ENCODE measurements around the gene RGS16.
A peak's percentile ranks its signal among the peaks of the same experiment; 100 is the strongest.

RGS16 gene

DNA sequence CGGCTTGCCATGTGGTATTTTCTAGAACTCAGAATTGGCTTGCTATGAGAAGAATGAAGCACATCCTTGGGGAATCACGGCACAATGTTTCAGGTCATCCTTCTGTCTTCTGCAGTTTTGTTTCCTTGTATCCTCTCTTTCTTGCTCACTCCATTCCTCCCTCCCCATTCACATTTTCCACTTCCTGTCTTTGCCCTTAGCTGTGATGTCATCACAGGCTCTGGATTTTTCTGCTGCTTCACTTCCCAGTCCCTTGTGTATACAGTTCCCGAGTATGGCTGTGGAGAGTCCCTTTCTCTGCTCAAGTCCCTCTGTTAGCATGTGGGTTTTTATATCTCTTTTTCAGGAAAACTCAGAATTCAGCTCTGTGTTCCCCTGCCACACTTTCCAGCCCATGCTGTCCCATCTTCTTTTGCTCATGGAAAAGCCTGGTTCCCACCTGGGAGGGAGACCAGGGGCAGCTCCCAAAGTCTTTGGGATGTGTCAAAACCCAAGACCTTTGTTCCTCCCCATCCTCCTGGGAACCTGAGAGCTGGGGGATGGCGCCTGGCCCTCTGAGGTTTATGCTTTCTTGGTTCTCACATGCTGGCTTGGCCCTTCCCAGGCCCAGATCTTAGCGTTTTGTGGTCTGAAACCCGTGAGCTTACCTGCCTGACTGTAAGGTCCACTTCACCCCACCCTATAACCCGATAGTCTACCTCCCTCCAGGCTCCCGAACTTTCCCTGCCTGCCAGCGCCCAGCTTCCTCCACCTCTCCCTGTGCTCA, 4.8 kb upstream of the RGS16 start:
- DNase-seq (ENCODE audit: low read depth, low spot score): no peak

DNA sequence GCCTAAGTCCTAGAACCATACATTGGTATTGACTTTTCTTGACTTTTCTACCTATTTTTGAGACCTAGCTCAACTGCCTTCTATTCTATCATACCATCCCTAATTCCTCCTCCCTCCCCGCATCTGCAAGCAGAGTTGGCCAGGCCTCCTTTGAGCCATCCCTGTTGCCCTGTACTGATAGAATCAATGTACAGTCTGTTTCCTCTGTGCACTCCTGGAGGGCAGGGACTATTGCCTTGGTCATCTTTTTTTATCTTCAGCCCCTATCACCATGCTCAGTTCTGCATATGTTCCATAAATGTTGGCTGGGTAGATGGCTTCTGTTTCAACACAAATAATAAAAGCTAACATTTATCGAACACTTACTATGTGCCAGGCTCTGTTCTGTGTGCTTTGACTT, 4.0 kb upstream of the RGS16 start:
- no peak for DNase-seq (ENCODE audit: low read depth, low spot score)

DNA sequence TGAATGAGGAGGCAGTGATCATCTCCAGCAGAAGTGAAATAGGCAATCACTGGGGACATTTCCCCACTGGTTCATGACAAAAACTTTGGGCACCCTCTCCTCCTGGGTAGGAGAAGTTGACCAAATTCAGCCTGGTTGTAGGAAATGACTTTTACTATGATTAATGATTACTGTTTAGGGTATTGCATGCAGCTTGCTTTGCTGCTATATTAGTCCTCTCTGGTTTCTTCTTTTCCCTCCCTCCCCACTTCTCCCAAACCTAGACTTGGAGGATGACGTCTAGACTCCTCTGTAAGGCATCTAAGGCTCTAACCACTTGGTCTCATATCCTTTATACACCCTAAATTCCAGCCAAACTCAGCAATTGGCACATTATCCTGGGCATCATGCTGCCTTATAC, 3.4 kb upstream of the RGS16 start:
- DNase-seq (ENCODE audit: low read depth, low spot score): no peak

DNA sequence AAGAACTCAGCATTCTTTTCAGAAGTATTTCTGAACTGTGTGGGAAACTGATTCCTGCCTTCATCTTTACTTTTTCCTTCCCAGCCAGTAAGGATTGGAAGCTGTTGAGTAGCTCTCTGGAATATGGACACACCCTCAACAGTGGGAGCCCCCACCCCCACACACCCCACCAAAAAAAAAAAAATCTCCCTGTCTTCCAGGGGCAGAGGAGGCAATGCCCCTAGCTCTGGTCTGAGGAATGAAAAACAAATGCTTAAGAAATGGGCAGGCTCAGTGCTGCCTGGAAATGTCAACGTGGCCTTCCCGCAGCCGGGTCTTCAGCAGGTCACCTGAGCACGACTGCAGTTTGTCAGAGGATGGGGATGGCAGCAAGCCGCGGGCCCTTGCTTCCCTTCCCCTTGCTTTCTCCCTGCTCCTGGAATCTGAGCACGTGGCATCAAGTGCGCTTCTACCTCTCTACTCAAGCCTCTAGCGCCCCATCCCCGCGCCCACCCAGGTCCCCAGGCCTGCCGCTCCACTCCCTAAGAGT, 479 bp downstream of the RGS16 start:
- no peak for DNase-seq (ENCODE audit: low read depth, low spot score)

DNA sequence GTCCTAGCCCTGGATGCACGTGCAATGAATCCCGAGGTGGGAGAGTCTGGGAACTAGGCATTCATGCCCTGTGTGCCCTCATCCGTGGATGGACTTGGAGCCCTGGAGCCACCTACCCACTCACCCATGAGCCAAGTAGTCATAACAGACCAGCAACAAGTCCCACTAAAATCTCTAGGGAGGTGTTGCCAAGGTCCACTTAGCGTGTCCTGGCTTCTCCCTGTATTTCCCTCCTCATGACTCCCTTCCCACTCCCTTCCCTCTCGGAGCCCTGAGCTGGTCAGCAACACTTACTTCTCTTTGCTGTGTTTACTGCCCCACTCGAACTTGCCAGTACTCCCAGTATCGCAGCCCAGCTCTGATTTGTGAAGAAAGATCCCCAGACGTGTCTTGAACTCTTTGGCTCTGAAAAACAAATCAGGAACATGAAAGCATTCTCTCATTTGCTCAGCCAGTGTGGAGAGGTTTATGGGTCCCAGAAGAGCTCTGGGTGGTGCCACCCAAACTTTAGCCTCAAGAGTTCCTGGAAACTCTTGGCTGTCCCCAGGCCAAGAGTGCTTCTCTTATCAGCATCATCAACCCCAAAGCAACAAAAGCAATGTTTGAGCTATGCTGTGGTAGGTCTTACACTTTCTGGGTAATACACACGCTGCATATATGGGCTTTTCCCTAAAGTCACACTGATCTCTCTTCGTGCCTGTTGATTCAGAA, 1.1 kb downstream of the RGS16 start:
- DNase-seq (ENCODE audit: low read depth, low spot score): no peak

DNA sequence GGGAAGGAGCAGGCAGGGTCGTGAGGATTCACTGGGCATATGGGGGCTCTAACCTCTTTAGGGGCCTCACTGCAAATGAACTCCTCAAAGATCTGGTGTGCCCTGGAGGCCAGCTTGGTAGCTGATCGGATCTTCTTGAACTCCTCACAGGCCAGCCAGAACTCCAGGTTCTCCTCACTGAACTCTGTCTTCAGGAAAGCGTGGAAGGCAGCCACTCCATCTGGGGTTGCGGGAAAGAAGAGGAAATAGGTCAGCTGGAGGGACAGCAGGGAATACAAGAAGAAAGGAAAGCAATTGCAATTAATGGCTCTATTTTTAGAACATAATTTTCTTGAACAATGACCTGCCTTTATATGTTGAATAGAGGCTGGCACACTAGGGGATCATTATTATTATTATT, 2.3 kb downstream of the RGS16 start:
- DNase-seq (ENCODE audit: low read depth, low spot score): no peak

DNA sequence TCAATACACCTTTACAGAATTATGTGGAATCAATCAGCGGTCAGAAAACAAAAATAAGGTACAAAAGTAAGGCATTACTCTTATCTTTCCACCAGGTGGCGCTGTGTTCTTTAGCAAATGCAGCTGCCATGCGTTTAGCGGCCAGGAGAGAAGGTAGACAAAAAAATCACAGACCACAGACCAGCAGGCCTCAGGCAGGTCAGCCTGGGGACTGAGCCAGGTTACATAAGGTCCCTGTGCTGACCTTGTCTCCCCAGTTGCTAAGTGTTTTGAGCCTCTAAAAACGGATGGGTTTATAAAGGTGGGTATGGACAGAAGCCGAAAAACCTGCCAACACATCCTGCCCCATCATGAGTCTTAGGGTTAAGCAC, 2.8 kb downstream of the RGS16 start:
- DNase-seq (ENCODE audit: low read depth, low spot score): peak; percentile 83

DNA sequence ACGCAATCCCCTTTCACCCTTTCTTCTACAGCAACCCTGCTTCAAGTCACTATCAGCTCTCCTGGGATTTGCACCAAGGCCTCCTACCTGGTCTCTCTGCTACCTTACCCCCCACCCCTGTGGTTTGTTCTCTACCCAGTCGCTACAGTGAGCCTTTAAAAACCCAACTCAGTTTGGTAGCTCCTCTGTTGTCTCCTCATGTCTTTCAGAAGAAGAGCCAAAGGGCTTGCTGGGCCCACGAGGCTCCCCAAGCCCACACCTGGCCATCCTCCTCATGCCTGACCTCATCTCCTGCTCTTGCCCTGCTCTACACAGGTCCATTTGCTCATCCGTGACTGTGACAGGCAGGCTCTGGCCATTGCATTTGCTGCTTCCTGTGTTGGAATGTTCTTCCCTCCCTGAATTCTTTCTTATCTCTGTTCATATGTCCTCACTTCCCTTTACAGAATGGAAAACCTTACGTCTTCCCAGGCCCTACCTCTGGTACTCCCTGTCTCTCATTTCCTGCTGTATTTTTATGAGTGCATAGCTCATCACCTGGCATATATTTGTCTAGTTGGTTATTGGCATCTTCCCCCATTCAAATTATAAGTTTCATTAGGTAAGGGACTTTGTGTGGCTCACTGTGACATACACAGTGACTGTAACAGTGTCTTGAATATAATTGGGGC, 3.3 kb downstream of the RGS16 start:
- no peak for DNase-seq (ENCODE audit: low read depth, low spot score)

DNA sequence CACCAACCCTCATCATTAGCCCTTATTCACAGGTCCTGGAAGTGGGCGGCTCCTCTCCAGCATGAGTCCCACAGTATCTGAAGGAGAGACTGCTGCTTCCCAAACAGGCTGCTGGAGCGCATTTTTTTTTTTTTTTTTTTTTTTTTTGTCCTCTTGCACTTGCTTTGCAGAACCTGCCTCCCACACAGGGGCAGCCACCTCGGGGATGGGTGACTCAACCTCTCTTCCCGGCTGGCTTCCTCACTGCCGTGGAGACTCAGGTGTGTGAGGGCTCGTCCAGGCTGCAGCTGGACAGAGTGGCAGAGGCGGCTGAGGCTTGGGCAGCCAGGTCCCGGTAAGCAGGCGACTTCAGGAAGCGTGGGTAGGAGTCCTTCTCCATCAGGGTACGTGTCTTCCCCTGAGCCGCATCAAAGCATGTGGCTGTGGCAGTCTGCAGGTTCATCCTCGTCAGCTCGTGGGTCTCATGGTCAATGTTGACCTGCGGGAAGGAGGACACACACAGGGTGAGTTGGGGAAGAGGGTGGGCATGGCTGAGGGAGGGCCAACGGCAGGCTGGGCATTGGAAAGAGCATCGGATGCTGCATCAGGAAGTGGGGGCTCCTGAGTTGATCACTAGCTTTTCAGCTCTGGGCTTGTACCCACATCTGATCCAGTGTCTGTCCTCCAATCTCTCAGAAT, 4.0 kb downstream of the RGS16 start:
- DNase-seq (ENCODE audit: low read depth, low spot score): no peak

DNA sequence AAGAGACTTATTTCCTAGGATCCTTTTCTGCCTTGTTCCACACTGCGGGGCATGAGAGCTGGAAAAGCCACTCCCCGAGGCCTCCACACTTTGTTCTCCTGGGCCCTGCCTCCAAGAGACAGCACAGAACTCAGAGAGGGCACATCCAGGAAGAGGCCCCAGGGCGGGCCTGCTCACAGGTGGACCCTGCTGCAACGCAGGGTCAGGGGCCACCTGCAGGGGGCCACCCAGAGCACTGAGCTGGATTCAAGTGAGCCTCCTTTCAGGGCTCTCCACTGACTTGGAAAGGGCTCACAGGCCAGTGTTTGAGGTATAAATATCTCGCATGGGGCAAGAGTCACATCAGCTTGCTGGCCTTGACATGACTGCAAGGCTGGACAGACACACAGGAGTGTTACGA, 4.8 kb downstream of the RGS16 start:
- DNase-seq (ENCODE audit: low read depth, low spot score): peak; percentile 77

DNA sequence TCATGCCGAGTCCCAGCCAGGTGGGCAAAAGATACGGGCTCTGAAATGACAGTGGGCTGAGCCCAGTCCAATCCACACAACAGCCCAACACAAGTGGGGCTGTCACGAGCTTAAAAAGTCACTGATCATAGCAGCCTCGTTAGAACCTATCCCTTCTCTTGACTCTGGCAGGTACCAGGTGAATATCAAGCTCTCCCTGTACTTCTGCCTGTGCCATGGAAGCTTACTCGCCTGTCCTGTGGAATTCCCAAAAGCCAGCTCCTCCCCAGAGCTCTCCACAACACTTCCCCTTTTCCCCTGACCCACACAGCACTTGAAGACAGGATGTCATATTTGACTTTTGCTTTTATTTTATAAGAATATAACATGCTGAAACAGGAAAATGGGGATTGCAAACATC, 5.9 kb downstream of the RGS16 start:
- DNase-seq (ENCODE audit: low read depth, low spot score): no peak

DNA sequence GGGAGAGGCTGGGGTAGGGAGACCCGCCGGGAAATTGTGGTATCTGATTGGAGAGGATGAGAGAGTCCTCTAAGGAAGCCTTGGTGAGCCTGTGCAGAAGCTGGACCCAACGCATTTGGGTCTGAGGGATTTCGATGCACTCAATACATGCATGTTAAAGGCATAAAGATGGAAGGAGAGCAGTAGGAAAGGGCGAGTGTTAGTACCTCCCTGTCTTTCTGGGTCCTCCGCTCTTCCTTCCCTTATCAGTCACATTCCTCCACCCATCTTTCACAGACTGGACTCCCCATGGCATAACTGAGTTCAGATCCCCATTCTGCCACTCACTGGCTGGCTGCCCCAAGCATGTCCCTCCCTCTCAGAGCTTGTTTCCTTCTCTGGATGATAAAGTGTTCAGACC, 7.3 kb downstream of the RGS16 start:
- DNase-seq (ENCODE audit: low read depth, low spot score): no peak

DNA sequence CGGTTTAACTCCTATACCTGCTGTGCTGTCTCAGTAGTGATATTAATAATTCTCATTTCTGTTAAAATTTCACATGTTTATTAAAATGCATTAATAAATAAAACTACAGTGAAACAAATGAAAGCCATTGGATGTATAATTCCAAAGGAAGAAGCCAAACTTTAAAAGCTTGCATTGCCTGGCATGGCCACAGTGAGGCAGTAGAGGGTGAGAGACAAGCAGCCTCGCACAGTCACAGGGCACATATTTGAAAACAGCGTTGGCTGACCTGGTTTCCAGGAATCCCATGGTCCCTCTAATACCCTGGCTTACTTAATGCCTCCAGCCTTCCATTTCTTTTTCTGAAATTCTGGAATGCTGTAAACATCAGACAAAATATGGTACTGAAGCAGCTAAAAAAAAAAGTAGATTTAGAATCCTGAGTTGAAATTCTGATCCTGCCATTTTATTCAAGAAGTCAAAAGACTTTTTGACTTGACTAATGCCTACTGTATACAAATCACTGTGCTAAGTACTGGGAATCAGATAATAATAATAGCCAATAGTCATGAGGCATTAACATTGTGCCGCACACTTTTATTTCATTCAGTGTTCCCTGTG, 8.4 kb downstream of the RGS16 start:
- DNase-seq (ENCODE audit: low read depth, low spot score): peak; percentile 66

DNA sequence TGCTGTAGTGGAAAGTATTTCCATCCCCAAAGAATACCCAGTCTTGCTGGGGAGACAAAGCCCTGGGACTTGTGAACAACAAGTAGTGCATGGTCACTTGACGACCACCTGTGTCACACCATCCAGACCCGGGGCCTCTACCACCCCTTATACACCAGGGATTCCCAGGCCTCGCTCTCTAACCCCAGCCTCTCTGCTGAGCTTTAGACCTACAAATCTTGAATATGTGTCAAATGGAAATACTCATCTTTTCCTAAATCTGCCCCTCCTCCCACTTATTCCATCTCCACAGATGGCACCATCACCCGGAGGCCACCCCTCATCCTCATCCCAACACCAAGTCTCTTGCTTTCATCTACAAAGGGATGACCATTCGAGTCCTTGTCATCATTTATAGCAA, 14.3 kb downstream of the RGS16 start:
- DNase-seq (ENCODE audit: low read depth, low spot score): no peak

DNA sequence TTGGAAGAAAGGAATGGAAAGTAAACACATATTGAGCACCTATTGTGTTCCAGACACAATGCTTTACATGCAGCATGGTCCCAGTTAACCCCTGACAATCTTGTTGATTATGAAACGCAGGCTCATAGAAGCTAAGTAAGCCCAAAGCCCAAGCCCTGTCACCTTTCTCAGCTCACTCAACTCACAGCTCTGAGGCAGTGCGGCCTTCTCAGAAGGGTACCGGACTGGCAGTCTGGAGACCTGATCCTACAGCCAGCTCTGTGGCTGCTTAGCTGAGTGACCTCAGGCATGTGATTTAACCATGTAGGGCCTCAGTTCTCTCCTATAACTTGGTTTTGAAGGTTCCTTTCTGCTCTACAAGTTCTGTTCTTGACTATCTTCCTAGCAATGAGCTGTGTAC, 14.7 kb downstream of the RGS16 start:
- DNase-seq (ENCODE audit: low read depth, low spot score): no peak

DNA sequence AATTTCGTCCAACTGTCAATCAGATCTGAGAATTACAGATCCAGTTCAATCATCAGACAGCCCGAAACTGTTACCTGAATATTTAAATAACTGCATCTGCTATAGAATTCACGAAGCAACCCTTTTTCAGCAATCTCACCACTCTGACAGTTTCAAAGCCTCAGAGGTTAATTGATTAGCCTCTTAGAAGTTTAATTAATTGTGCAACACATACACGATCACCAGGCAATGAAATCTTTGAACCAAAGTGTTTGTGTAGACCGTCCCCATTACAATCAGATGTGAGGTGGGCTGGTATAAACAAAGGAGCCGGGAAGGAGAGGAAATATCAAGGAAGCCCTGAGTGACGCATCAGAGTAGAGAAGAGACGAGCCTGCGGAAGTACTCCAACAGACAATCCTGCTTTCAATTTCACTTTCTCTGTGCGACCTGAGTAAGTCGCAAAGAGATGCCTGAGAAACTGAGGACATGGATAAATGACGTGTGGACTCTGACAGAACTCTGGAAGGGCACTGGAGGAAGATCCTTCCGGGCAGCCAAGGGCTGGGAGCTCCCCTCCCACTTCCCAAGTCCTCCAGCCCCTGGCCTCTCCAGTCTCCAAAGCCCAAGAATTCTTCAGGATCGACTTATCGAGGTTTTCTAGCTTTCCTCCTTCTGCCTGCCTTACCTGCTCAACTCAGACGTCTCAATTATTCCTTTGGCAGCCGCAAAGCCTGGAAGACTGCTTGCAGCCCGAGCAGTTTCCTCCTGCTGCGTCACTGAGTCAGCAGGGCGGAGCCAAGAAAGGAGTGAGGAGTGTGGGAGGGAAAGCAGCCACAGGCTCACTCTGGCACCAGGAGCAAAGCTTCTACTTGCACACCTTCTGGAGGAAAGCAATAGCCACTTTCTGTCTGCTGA, 15.4 kb downstream of the RGS16 start, which contains the start of gene RNASEL:
Gene RNASEL (minus strand): TSS at position 757 of the 897 bp plus-strand sequence. CDS start 2,450 bp downstream, outside the sequence.
- DNase-seq (ENCODE audit: low read depth, low spot score): peak; percentile 92

DNA sequence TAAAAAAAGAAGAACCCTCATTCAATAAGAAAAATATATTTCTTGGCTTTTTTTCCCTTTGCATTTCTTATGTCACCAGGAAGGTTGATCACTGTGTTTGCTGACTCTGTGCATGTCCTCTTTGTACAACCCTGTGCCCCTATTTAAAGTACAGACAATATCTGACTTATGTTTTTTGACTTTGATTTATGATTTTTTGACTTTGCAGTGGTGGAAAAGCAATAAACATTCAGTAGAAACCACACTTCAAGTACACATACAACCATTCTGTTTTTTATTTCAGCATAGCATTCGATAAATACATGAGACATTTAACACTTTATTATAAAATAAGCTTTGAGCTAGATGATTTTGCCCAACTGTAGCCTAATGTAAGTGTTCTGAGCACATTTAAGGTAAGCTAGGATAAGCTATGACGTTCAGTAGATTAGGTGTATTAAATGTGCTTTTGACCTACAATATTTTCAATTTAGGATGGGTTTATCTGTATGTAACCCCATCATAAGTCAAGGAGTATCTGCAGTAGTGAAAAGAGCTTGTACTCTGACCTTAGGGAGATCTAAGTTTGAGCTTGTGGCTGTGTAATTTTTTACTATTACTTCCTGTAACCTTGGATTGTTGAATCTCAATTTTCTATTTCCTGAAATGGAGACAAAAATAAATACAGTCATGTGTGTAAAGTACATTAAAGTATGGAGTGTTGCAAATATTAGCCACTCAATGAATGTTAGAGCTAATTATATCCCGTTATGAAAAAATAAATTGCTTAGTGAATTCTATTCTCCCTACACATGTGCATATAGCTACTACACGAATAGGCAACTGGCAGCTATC, 16.3 kb downstream of the RGS16 start:
- DNase-seq (ENCODE audit: low read depth, low spot score): no peak

DNA sequence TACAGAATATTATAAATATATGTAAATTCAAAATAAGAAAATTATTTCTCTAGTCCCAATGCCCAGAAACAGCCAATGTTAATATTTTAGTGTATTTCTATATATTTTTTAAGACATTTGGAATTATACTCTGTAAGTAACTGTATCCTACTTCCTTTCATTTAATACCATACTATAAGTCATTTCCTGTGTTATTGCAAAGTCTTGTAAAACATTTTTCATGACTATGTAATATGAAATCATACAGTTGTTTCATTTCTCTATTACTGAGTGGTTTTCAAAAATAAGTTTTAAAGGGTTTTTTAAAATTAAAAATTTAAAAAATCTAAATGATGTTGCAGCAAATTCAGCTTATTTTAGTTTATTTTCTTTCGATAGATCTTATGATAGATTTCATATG, 17.1 kb downstream of the RGS16 start:
- DNase-seq (ENCODE audit: low read depth, low spot score): no peak

DNA sequence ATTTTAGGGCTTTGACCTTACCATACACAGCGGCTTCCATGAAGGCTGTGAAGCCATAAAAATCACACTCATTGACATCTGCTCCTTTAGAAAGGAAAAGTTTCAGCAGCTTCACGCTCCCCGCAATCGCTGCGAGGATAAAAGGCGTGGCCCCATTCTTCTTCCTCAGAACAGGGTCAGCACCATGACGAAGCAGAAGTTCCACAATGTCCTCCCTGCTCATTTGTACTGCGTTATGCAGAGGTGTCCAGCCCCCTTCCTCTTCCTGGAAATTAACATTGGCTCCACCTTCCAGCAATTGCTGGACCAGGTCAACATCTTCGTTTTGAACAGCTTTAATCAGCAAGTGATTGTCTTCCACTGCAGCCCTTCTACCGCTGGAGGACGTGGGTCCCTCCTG, 17.8 kb downstream of the RGS16 start:
- no peak for DNase-seq (ENCODE audit: low read depth, low spot score)

DNA sequence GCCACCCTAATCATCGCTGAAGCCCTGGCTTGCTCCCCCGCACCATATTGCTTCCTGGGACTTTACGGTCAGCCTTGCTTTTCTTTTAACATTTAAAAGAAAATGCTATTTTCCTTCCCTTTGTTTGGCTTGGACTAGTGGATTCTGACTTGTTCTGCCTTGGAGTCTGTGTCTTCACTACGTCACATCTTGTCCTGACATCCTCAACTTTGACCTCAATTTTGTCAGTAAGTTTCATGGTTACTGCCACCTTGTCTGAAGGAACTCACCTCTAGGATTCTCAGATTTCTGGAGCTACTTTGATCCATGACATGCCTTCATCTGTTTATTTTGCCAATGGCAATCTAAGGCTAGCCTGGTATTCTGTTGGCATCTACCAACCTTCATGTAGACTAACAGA, 19.4 kb downstream of the RGS16 start:
- no peak for DNase-seq (ENCODE audit: low read depth, low spot score)

All from ELF-1 (cell line).